GM23338 (cell line): Measurements from ENCODE around the gene CLCNKA.
"Not testable (repeated sequence)": the region's sequence is repeated elsewhere in the genome, so short reads cannot be mapped to it uniquely, and the experiment has no call there.

ENCODE experiments used
- EZH2phosphoT487 ChIP-seq: fragments of 200-600 bp; sonication (generic); IDR thresholded peaks from one replicate; pipeline ENCODE4 v1.8.1; 2018; ENCODE audit warnings: antibody characterized with exemption; ENCODE audit not compliant: unreplicated experiment
- JUNB ChIP-seq: IDR thresholded peaks from one replicate; pipeline ENCODE4 v1.6.1; 2016; ENCODE audit warnings: antibody characterized with exemption; ENCODE audit not compliant: unreplicated experiment
- TF ChIP-seq, protein P1 (sequence below): IDR thresholded peaks from one replicate; pipeline ENCODE4 v1.6.1; 2018; ENCODE audit warnings: antibody characterized with exemption; ENCODE audit not compliant: unreplicated experiment
- TF ChIP-seq, protein P2 (sequence below), 2 experiments: fragments of 200-600 bp in 1 of 2; sonication (generic) in 1 of 2; conservative IDR thresholded peaks; 2 replicates each; pipeline versions ENCODE4 v1.5.1 to v1.6.1; 2016 to 2017; ENCODE audit warnings: antibody characterized with exemption in 2 of 2, low read depth in 2 of 2, mild to moderate bottlenecking in 2 of 2, moderate library complexity in 1 of 2

DNA sequence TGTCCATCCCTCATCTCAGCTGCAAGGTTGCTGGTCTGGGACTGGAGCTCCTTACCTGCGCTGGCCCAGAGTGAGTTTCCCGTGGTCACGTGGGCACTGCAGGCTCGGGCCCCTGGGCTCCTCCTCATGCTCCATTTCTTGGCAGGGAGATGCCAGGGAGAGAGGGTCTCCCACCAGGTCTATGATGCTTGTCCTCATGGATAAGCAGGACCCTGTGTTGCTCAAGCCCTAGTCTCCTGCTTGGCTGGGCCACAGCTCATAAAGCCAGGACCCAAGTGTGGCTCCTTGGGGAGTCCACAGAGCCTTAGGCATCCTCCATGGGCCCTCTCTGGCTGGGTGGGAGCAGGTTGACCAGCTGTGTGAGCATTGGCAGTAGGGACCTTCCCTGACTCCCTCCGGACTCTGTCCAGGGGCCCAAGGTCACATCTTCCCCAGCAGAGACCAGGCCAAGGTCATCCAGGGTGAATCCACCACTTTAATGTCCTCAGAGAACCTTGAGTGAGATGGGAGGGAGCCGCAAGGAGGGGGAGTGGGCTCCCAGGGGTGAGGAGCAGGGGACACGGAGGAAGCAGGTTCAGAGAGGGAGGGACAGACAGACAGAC, 35.6 kb downstream of the CLCNKA start:
- TF ChIP-seq, protein P1, sequence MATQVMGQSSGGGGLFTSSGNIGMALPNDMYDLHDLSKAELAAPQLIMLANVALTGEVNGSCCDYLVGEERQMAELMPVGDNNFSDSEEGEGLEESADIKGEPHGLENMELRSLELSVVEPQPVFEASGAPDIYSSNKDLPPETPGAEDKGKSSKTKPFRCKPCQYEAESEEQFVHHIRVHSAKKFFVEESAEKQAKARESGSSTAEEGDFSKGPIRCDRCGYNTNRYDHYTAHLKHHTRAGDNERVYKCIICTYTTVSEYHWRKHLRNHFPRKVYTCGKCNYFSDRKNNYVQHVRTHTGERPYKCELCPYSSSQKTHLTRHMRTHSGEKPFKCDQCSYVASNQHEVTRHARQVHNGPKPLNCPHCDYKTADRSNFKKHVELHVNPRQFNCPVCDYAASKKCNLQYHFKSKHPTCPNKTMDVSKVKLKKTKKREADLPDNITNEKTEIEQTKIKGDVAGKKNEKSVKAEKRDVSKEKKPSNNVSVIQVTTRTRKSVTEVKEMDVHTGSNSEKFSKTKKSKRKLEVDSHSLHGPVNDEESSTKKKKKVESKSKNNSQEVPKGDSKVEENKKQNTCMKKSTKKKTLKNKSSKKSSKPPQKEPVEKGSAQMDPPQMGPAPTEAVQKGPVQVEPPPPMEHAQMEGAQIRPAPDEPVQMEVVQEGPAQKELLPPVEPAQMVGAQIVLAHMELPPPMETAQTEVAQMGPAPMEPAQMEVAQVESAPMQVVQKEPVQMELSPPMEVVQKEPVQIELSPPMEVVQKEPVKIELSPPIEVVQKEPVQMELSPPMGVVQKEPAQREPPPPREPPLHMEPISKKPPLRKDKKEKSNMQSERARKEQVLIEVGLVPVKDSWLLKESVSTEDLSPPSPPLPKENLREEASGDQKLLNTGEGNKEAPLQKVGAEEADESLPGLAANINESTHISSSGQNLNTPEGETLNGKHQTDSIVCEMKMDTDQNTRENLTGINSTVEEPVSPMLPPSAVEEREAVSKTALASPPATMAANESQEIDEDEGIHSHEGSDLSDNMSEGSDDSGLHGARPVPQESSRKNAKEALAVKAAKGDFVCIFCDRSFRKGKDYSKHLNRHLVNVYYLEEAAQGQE = not testable (repeated sequence)
- TF ChIP-seq, protein P2, sequence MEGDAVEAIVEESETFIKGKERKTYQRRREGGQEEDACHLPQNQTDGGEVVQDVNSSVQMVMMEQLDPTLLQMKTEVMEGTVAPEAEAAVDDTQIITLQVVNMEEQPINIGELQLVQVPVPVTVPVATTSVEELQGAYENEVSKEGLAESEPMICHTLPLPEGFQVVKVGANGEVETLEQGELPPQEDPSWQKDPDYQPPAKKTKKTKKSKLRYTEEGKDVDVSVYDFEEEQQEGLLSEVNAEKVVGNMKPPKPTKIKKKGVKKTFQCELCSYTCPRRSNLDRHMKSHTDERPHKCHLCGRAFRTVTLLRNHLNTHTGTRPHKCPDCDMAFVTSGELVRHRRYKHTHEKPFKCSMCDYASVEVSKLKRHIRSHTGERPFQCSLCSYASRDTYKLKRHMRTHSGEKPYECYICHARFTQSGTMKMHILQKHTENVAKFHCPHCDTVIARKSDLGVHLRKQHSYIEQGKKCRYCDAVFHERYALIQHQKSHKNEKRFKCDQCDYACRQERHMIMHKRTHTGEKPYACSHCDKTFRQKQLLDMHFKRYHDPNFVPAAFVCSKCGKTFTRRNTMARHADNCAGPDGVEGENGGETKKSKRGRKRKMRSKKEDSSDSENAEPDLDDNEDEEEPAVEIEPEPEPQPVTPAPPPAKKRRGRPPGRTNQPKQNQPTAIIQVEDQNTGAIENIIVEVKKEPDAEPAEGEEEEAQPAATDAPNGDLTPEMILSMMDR (conservative IDR thresholded peaks at IDR 0.05; ENCODE audit: low read depth in 2 of 2) = not testable (repeated sequence)
- not testable (repeated sequence) for TF ChIP-seq EZH2phosphoT487, JUNB
